ENCODE data around the gene ANP32A. TPM values are rescaled to one million over a fixed set of nuclear protein-coding genes. Genes with fewer than 3 reads are reported as not detected.
"Not testable (repeated sequence)": the region's sequence is repeated elsewhere in the genome, so short reads cannot be mapped to it uniquely, and the experiment has no call there.

The ANP32A gene
- total RNA-seq, 1 experiment from 2014 or later: 220 TPM

- TF ChIP-seq REST (IDR thresholded peaks at IDR 0.05; ENCODE audit: low read depth): no peak
- no peak for TF ChIP-seq MAX (IDR thresholded peaks at IDR 0.05)
- no peak for TF ChIP-seq YY1 (IDR thresholded peaks at IDR 0.05; ENCODE audit: extremely low read depth, insufficient replicate concordance, low read depth, low read length)
These were observed 56.6 kb downstream of the ANP32A start (continued) for GRCh38 chr15:68764090-68764489.

GRCh38 chr15:68763063-68763462, 57.6 kb downstream of the ANP32A start:
- Histone ChIP-seq H3K27me3 (ENCODE audit: insufficient read depth, low read length) (no peaks in the 10 kb centered on the region), H2AFZ (ENCODE audit: low read depth, low read length, poor library complexity, severe bottlenecking) (no peak overlapping the region), H3K9me2 (ENCODE audit: insufficient read depth) (no peaks in the 10 kb centered on the region), H4K20me1 (ENCODE audit: insufficient read depth) (no peaks in the 10 kb centered on the region), H3K4me1 (ENCODE audit: control insufficient read depth in 1 of 2, insufficient read depth in 2 of 2, low read length in 2 of 2) (no peaks in the 10 kb centered on the region; a peak in 1 of 4 replicates), H3K79me2 (ENCODE audit: insufficient read depth, low read length) (no peaks in the 10 kb centered on the region), H3K4me2 (ENCODE audit: low read length) (no peak overlapping the region), H3K9ac (ENCODE audit: low read length) (no peak overlapping the region), H3K36me3 (ENCODE audit: control insufficient read depth in 1 of 2, insufficient read depth in 2 of 2, low read length in 2 of 2) (no peaks in the 10 kb centered on the region), H3K4me3 (replicated peaks in 1 of 2; ENCODE audit: low read depth in 1 of 2, low read length in 2 of 2) (no peak overlapping the region), H3K9me3 (ENCODE audit: control insufficient read depth in 1 of 2, insufficient read depth in 1 of 2, low read depth in 1 of 2, low read length in 2 of 2) (no peaks in the 10 kb centered on the region), H3K27ac (ENCODE audit: low read depth, low read length) (no peak overlapping the region)
- ChIA-PET CTCF (interaction anchor here (4.3 kb wide), 1 partner anchor 113 kb away, joined by 16 read pairs; no protein-coding TSS in a partner anchor), POLR2A (no interaction called here), RAD21 (ENCODE audit: low non-redundant PET in 1 of 2, low total read pairs in 2 of 2, uncharacterized antibody in 2 of 2, unreplicated experiment in 2 of 2) (no interaction called here)
- ATAC-seq (no peak), DNase-seq (ENCODE audit: low read depth, low spot score) (no peak)
- no TSS peak for BruUV-seq (replicated peaks)
- intact Hi-C loops (cut with micrococcal nuclease): no loop called here
- no peak for TF ChIP-seq SRF (IDR thresholded peaks at IDR 0.05; ENCODE audit: low read depth)
- no peak for TF ChIP-seq CEBPB (IDR thresholded peaks at IDR 0.05; ENCODE audit: low read depth)
- no peak for TF ChIP-seq SP1 (IDR thresholded peaks at IDR 0.05; ENCODE audit: low read depth)
- TF ChIP-seq ZFX (IDR thresholded peaks at IDR 0.05): no peak
- TF ChIP-seq EZH2 (IDR thresholded peaks at IDR 0.05): no peak
- TF ChIP-seq ZBTB33 (IDR thresholded peaks at IDR 0.05; ENCODE audit: extremely low read depth, insufficient replicate concordance, low read length): no peak
- TF ChIP-seq FOSL1 (IDR thresholded peaks at IDR 0.05; ENCODE audit: low read depth): no peak
- no peak for TF ChIP-seq ZNF274 (IDR thresholded peaks at IDR 0.05; ENCODE audit: low read depth, low read length)
- TF ChIP-seq POLR2AphosphoS5 (IDR thresholded peaks at IDR 0.05; ENCODE audit: low read depth, low read length): no peak

GRCh38 chr15:68759982-68760579, 60.6 kb downstream of the ANP32A start:
- H4K20me1 ChIP-seq (ENCODE audit: insufficient read depth); intact Hi-C loops (cut with micrococcal nuclease); H3K9ac ChIP-seq (ENCODE audit: low read length); POLR2A ChIA-PET; H3K36me3 ChIP-seq (ENCODE audit: control insufficient read depth in 1 of 2, insufficient read depth in 2 of 2, low read length in 2 of 2); DNase-seq (ENCODE audit: low read depth, low spot score); H3K9me3 ChIP-seq (ENCODE audit: control insufficient read depth in 1 of 2, insufficient read depth in 1 of 2, low read depth in 1 of 2, low read length in 2 of 2); H3K4me2 ChIP-seq (ENCODE audit: low read length); H3K27me3 ChIP-seq (ENCODE audit: insufficient read depth, low read length); ATAC-seq; RAD21 ChIA-PET (ENCODE audit: low non-redundant PET in 1 of 2, low total read pairs in 2 of 2, uncharacterized antibody in 2 of 2, unreplicated experiment in 2 of 2); H3K27ac ChIP-seq (ENCODE audit: low read depth, low read length); H3K9me2 ChIP-seq (ENCODE audit: insufficient read depth); H3K79me2 ChIP-seq (ENCODE audit: insufficient read depth, low read length); BruUV-seq (replicated peaks); H3K4me1 ChIP-seq (ENCODE audit: control insufficient read depth in 1 of 2, insufficient read depth in 2 of 2, low read length in 2 of 2); H2AFZ ChIP-seq (ENCODE audit: low read depth, low read length, poor library complexity, severe bottlenecking); H3K4me3 ChIP-seq (replicated peaks in 1 of 2; ENCODE audit: low read depth in 1 of 2, low read length in 2 of 2): not testable (repeated sequence)
- CTCF ChIA-PET: interaction anchor here (0.6 to 1.5 kb wide), 2 partner anchors 58 to 116 kb away, joined by 4 to 10 read pairs; no protein-coding TSS in a partner anchor
